ENCODE measurements around the gene PRRT2.

PRRT2 gene

GRCh38 chr16:29804455-29805231 is 7.3 kb upstream of the PRRT2 start:
- DNase-seq (ENCODE audit: low spot score in 2 of 2) = peak; percentile 19 to 53
- H3K9me3 ChIP-seq = no peaks in the 10 kb centered on the region
- peaks cover 14% of the 10 kb centered on the region for H3K4me1 ChIP-seq
- H3K27me3 ChIP-seq (ENCODE audit: low read depth) = no peaks in the 10 kb centered on the region
- peaks cover 75% of the 10 kb centered on the region for H3K36me3 ChIP-seq (replicated peaks)
- H3K4me3 ChIP-seq = peak overlapping the region; percentile 47
- in situ Hi-C loops (cut with MboI; ENCODE audit: low sequenced_read_pairs) = no loop called here

GRCh38 chr16:29805232-29806098 is 6.5 kb upstream of the PRRT2 start:
- Histone ChIP-seq H3K9me3 (no peaks in the 10 kb centered on the region), H3K27me3 (ENCODE audit: low read depth) (no peaks in the 10 kb centered on the region), H3K4me3 (peak overlapping the region; percentile 47), H3K4me1 (peaks cover 22% of the 10 kb centered on the region), H3K36me3 (replicated peaks) (peaks cover 73% of the 10 kb centered on the region)
- peak; percentile 92 to 97 for DNase-seq (ENCODE audit: low spot score in 2 of 2)
- in situ Hi-C loops (cut with MboI; ENCODE audit: low sequenced_read_pairs) = no loop called here

- peaks cover 67% of the 10 kb centered on the region for H3K36me3 ChIP-seq (replicated peaks)
- no peaks in the 10 kb centered on the region for H3K27me3 ChIP-seq (ENCODE audit: low read depth)
- H3K4me1 ChIP-seq = peaks cover 27% of the 10 kb centered on the region
- no peaks in the 10 kb centered on the region for H3K9me3 ChIP-seq
- peak within 1 kb of the TSS; percentile 68 for H3K4me3 ChIP-seq
- in situ Hi-C loops (cut with MboI; ENCODE audit: low sequenced_read_pairs) = no loop called here
- no peak for DNase-seq (ENCODE audit: low spot score in 2 of 2)
These were observed 5.9 kb upstream of the PRRT2 start, which contains the start of gene MAZ for GRCh38 chr16:29806099-29806579. Gene MAZ, plus strand, starts transcription at chr16:29806529. Its CDS starts 173 bp downstream, at chr16:29806702.

- in situ Hi-C loops (cut with MboI; ENCODE audit: low sequenced_read_pairs) = no loop called here
- peak; percentile 70 to 85 for DNase-seq (ENCODE audit: low spot score in 2 of 2)
- Histone ChIP-seq H3K27me3 (ENCODE audit: low read depth) (no peaks in the 10 kb centered on the region), H3K9me3 (no peaks in the 10 kb centered on the region), H3K4me3 (peak overlapping the region; percentile 68), H3K36me3 (replicated peaks) (peaks cover 60% of the 10 kb centered on the region), H3K4me1 (peaks cover 31% of the 10 kb centered on the region)
These were observed 5.2 kb upstream of the PRRT2 start for GRCh38 chr16:29806641-29807425.

- no peaks in the 10 kb centered on the region for H3K27me3 ChIP-seq (ENCODE audit: low read depth)
- peaks cover 54% of the 10 kb centered on the region for H3K36me3 ChIP-seq (replicated peaks)
- peak overlapping the region; percentile 68 for H3K4me3 ChIP-seq
- no peaks in the 10 kb centered on the region for H3K9me3 ChIP-seq
- peaks cover 31% of the 10 kb centered on the region for H3K4me1 ChIP-seq
- peak; percentile 82 to 94 for DNase-seq (ENCODE audit: low spot score in 2 of 2)
- in situ Hi-C loops (cut with MboI; ENCODE audit: low sequenced_read_pairs) = no loop called here
These were observed 4.4 kb upstream of the PRRT2 start for GRCh38 chr16:29807426-29808218.

- in situ Hi-C loops (cut with MboI; ENCODE audit: low sequenced_read_pairs) = no loop called here
These were observed 3.6 kb upstream of the PRRT2 start for GRCh38 chr16:29808219-29808900.

GRCh38 chr16:29809031-29809747 is 2.8 kb upstream of the PRRT2 start:
- Histone ChIP-seq H3K4me1 (peaks cover 33% of the 10 kb centered on the region), H3K4me3 (peak overlapping the region; percentile 68), H3K36me3 (replicated peaks) (peaks cover 39% of the 10 kb centered on the region), H3K9me3 (no peaks in the 10 kb centered on the region), H3K27me3 (ENCODE audit: low read depth) (no peaks in the 10 kb centered on the region)
- in situ Hi-C loops (cut with MboI; ENCODE audit: low sequenced_read_pairs) = no loop called here
- DNase-seq (ENCODE audit: low spot score in 2 of 2) = peak in 1 of 2 experiments; percentile 46

More at GRCh38 chr16:29808219-29808900, 3.6 kb upstream of the PRRT2 start:
- H3K4me3 ChIP-seq = peak overlapping the region; percentile 68
- H3K27me3 ChIP-seq (ENCODE audit: low read depth) = no peaks in the 10 kb centered on the region
- H3K4me1 ChIP-seq = peaks cover 36% of the 10 kb centered on the region
- peak in 1 of 2 experiments; percentile 46 for DNase-seq (ENCODE audit: low spot score in 2 of 2)
- H3K9me3 ChIP-seq = no peaks in the 10 kb centered on the region
- peaks cover 47% of the 10 kb centered on the region for H3K36me3 ChIP-seq (replicated peaks)

GRCh38 chr16:29809850-29810698 is 1.9 kb upstream of the PRRT2 start:
- H3K4me1 ChIP-seq = peaks cover 28% of the 10 kb centered on the region
- no peaks in the 10 kb centered on the region for H3K27me3 ChIP-seq (ENCODE audit: low read depth)
- DNase-seq (ENCODE audit: low spot score in 2 of 2) = peak; percentile 52 to 66
- peaks cover 31% of the 10 kb centered on the region for H3K36me3 ChIP-seq (replicated peaks)
- H3K9me3 ChIP-seq = no peaks in the 10 kb centered on the region
- in situ Hi-C loops (cut with MboI; ENCODE audit: low sequenced_read_pairs) = no loop called here
- H3K4me3 ChIP-seq = peak overlapping the region; percentile 68

GRCh38 chr16:29810699-29811169 is 1.3 kb upstream of the PRRT2 start:
- peaks cover 30% of the 10 kb centered on the region for H3K36me3 ChIP-seq (replicated peaks)
- H3K4me3 ChIP-seq = peak overlapping the region; percentile 54; the same call in 1 of the 2 replicates
- in situ Hi-C loops (cut with MboI; ENCODE audit: low sequenced_read_pairs) = no loop called here
- no peaks in the 10 kb centered on the region for H3K27me3 ChIP-seq (ENCODE audit: low read depth)
- H3K9me3 ChIP-seq = no peaks in the 10 kb centered on the region
- no peak for DNase-seq (ENCODE audit: low spot score in 2 of 2)
- H3K4me1 ChIP-seq = peaks cover 32% of the 10 kb centered on the region

- in situ Hi-C loops (cut with MboI; ENCODE audit: low sequenced_read_pairs) = no loop called here
- H3K4me3 ChIP-seq = peak overlapping the region; percentile 54
- H3K4me1 ChIP-seq = peaks cover 32% of the 10 kb centered on the region
- peaks cover 30% of the 10 kb centered on the region for H3K36me3 ChIP-seq (replicated peaks)
- H3K9me3 ChIP-seq = no peaks in the 10 kb centered on the region
- no peaks in the 10 kb centered on the region for H3K27me3 ChIP-seq (ENCODE audit: low read depth)
- DNase-seq (ENCODE audit: low spot score in 2 of 2) = peak; percentile 99
These were observed 660 bp upstream of the PRRT2 start for GRCh38 chr16:29811170-29811895.
